GM23338 (cell line): ENCODE data around the gene PRELID3B. TPM values are rescaled to one million over a fixed set of nuclear protein-coding genes. Genes with fewer than 3 reads are reported as not detected.

ENCODE experiments used
- ATAC-seq: fragments of 200-7000 bp; cut with Tn5 transposase; 3 replicates; pipeline ENCODE4 v1.9.1; 2020
- DNase-seq: peaks from one replicate; pipeline ENCODE4 v3.0.0-alpha.2; 2015; ENCODE audit warnings: low spot score
- H2AFZ ChIP-seq: fragments of 200-600 bp; sonication (generic); 2 replicates; pipeline ENCODE4 v1.8.0; 2016; ENCODE audit warnings: antibody characterized with exemption, mild to moderate bottlenecking, moderate library complexity
- H3F3A ChIP-seq: fragments of 200-600 bp; sonication (generic); replicated peaks from 2 replicates; pipeline ENCODE4 v1.8.0; 2017; ENCODE audit warnings: antibody characterized with exemption, mixed run types, low read depth
- H3K27ac ChIP-seq: fragments of 200-600 bp; sonication (generic); 2 replicates; pipeline ENCODE4 v1.6.1; 2016; ENCODE audit warnings: low read depth
- H3K27me3 ChIP-seq: fragments of 200-600 bp; sonication (generic); 2 replicates; pipeline ENCODE4 v1.8.0; 2016; ENCODE audit warnings: mild to moderate bottlenecking, mixed run types, moderate library complexity; ENCODE audit not compliant: insufficient read depth
- H3K36me3 ChIP-seq: fragments of 200-600 bp; sonication (generic); 2 replicates; pipeline ENCODE4 v1.8.0; 2016; ENCODE audit warnings: mild to moderate bottlenecking; ENCODE audit not compliant: insufficient read depth
- H3K4me1 ChIP-seq: fragments of 200-600 bp; sonication (generic); 2 replicates; pipeline ENCODE4 v1.8.0; 2016; ENCODE audit warnings: mild to moderate bottlenecking, moderate library complexity; ENCODE audit not compliant: insufficient read depth
- H3K4me2 ChIP-seq: fragments of 200-600 bp; sonication (generic); 2 replicates; pipeline ENCODE4 v1.7.1; 2017; ENCODE audit warnings: mixed run types
- H3K4me3 ChIP-seq: fragments of 200-600 bp; sonication (generic); 2 replicates; pipeline ENCODE4 v1.6.1; 2016; ENCODE audit warnings: mixed run types
- H3K79me2 ChIP-seq: fragments of 200-600 bp; sonication (generic); replicated peaks from 2 replicates; pipeline ENCODE4 v1.8.0; 2017; ENCODE audit warnings: mild to moderate bottlenecking; ENCODE audit not compliant: insufficient read depth
- H3K9me2 ChIP-seq: fragments of 200-600 bp; sonication (generic); 2 replicates; pipeline ENCODE4 v1.8.0; 2017; ENCODE audit not compliant: insufficient read depth
- H4K20me1 ChIP-seq: fragments of 200-600 bp; sonication (generic); replicated peaks from 2 replicates; pipeline ENCODE4 v1.8.0; 2017; ENCODE audit warnings: mild to moderate bottlenecking; ENCODE audit not compliant: insufficient read depth
- H3K27ac Mint-ChIP-seq: 2 replicates; pipeline ENCODE4 v1.8.0; 2020; ENCODE audit warnings: inconsistent platforms, mild to moderate bottlenecking, moderate library complexity, mixed read lengths
- H3K27me3 Mint-ChIP-seq: 3 replicates; pipeline ENCODE4 v1.8.0; 2022; ENCODE audit warnings: low read depth, mild to moderate bottlenecking, moderate library complexity, mixed read lengths, inconsistent platforms; ENCODE audit not compliant: insufficient read depth, poor library complexity
- H3K36me3 Mint-ChIP-seq: 3 replicates; pipeline ENCODE4 v1.8.0; 2021; ENCODE audit warnings: low read depth, mild to moderate bottlenecking, inconsistent platforms, moderate library complexity, mixed read lengths
- H3K4me1 Mint-ChIP-seq: 3 replicates; pipeline ENCODE4 v1.8.0; 2020; ENCODE audit warnings: mild to moderate bottlenecking, inconsistent platforms, mixed read lengths
- H3K4me3 Mint-ChIP-seq: 3 replicates; pipeline ENCODE4 v1.8.0; 2021; ENCODE audit warnings: moderate library complexity, mild to moderate bottlenecking, inconsistent platforms, mixed read lengths
- H3K9me3 Mint-ChIP-seq: 3 replicates; pipeline ENCODE4 v1.8.0; 2020; ENCODE audit warnings: moderate library complexity, mild to moderate bottlenecking, inconsistent platforms, mixed read lengths
- CREB1 ChIP-seq: fragments of 250-450 bp; sonication (Bioruptor Pico); IDR thresholded peaks from 2 replicates; pipeline ENCODE4 v1.5.0; 2020; ENCODE audit warnings: low read depth, mild to moderate bottlenecking, moderate library complexity
- CTCF ChIP-seq, 2 experiments: fragments of 200-600 bp in 1 of 2; sonication (generic) in 1 of 2; conservative IDR thresholded peaks; 2 replicates each; pipeline versions ENCODE4 v1.5.1 to v1.6.1; 2016 to 2017; ENCODE audit warnings: antibody characterized with exemption in 2 of 2, low read depth in 2 of 2, mild to moderate bottlenecking in 2 of 2, moderate library complexity in 1 of 2
- EZH2 ChIP-seq: fragments of 200-600 bp; sonication (generic); IDR thresholded peaks from one replicate; pipeline ENCODE4 v1.8.0; 2017; ENCODE audit warnings: antibody characterized with exemption, mild to moderate bottlenecking, low read depth; ENCODE audit not compliant: unreplicated experiment
- EZH2phosphoT487 ChIP-seq: fragments of 200-600 bp; sonication (generic); IDR thresholded peaks from one replicate; pipeline ENCODE4 v1.8.1; 2018; ENCODE audit warnings: antibody characterized with exemption; ENCODE audit not compliant: unreplicated experiment
- REST ChIP-seq: IDR thresholded peaks from one replicate; pipeline ENCODE4 v1.6.1; 2018; ENCODE audit warnings: antibody characterized with exemption; ENCODE audit not compliant: unreplicated experiment
- STAT1 ChIP-seq: IDR thresholded peaks from one replicate; pipeline ENCODE4 v1.6.1; 2016; ENCODE audit warnings: antibody characterized with exemption; ENCODE audit not compliant: unreplicated experiment
- ZNF114 ChIP-seq: fragments of 250-450 bp; sonication (Bioruptor Pico); IDR thresholded peaks from 2 replicates; pipeline ENCODE4 v1.5.0; 2020; ENCODE audit warnings: mild to moderate bottlenecking, moderate library complexity
- ZNF331 ChIP-seq: fragments of 250-450 bp; sonication (Bioruptor Pico); IDR thresholded peaks from 2 replicates; pipeline ENCODE4 v1.5.0; 2020; ENCODE audit warnings: low read depth, mild to moderate bottlenecking, moderate library complexity
- ZNF462 ChIP-seq: fragments of 250-450 bp; sonication (Bioruptor Pico); IDR thresholded peaks from 2 replicates; pipeline ENCODE4 v1.5.0; 2020; ENCODE audit warnings: mild to moderate bottlenecking, moderate library complexity
- polyA plus RNA-seq: library from polyadenylated mRNA; unstranded; fragments of >200 nt; fragmentation: Nextera tagmentation; extraction: Ambion mirVana; gene quantifications from 2 replicates; pipeline ENCODE4 v1.2.1, GENCODE V29; 2016
- total RNA-seq: library from RNA; depleted of rRNA; stranded (reverse); fragments of >200 nt; shearing (Covaris generic); gene quantifications from 2 replicates; pipeline ENCODE4 v1.2.3, GENCODE V29; 2014

PRELID3B gene
- total and polyA plus RNA-seq, 2 experiments from 2014 or later = 42.7 to 43.6 TPM

DNA sequence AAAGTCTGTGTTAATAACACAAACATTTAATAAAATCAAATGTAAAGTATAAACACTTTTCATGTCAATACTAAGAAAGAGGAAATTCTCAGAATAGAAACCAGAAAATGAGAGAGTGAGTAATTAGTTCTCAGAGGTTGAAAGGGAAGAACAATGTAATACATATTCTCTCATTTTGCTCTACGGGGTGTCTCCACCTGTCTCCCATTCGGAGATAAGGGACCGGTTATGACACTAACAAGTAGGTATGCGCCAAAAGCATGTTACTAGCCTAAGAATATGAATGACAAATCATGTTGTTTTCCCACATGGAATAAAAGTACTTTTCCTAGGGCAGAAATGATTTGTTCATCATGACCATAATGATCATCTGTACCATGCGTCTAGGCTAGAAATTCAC, 35.6 kb upstream of the PRELID3B start (continued):
- TF ChIP-seq ZNF462 (CRISPR knock-in tag) = no peak
- no peak for TF ChIP-seq CREB1 (CRISPR knock-in tag)
- TF ChIP-seq CTCF (conservative IDR thresholded peaks at IDR 0.05; ENCODE audit: low read depth in 2 of 2) = no peak
- TF ChIP-seq STAT1 = no peak
- no peak for TF ChIP-seq ZNF114 (CRISPR knock-in tag)
- no peak for TF ChIP-seq EZH2phosphoT487

DNA sequence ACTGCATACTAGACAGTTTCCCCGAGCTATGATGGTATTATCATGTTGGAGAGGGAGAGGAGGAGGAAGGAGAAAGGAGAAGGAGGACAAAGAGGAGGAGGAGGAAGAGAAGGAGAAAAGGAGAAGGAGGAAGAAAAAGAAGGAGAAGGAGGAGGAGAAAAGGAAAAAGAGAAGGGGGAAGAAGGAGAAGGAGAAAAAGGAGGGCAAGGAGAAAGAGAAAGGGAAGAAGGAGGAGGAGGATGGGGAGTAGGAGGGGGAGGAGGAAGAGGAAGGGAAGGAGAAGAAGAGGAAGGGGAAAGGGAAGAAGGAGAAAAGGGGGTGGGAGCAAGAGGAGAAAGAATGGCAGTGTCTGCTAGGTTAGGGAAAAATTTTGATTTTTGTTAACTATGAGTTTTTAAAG, 35.1 kb upstream of the PRELID3B start:
- H3K4me2 ChIP-seq = no peak overlapping the region
- DNase-seq (no peak), ATAC-seq (no peak)
- Mint-ChIP-seq H3K36me3 (no peaks in the 10 kb centered on the region), H3K4me3 (no peak overlapping the region), H3K4me1 (peaks cover 5% of the 10 kb centered on the region; the same call in 2 of the 3 replicates), H3K27me3 (peaks cover 3% of the 10 kb centered on the region), H3K27ac (no peak overlapping the region), H3K9me3 (no peaks in the 10 kb centered on the region)
- H3K4me1 ChIP-seq = no peaks in the 10 kb centered on the region
- no peaks in the 10 kb centered on the region for H3K36me3 ChIP-seq
- no peaks in the 10 kb centered on the region for H4K20me1 ChIP-seq
- no peak overlapping the region for H3K4me3 ChIP-seq
- no peaks in the 10 kb centered on the region for H3K79me2 ChIP-seq
- H2AFZ ChIP-seq = no peak overlapping the region
- no peaks in the 10 kb centered on the region for H3F3A ChIP-seq
- H3K27me3 ChIP-seq = no peaks in the 10 kb centered on the region
- TF ChIP-seq EZH2 (no peak), ZNF114 (CRISPR knock-in tag) (no peak), CTCF (conservative IDR thresholded peaks at IDR 0.05; ENCODE audit: low read depth in 2 of 2) (no peak), STAT1 (no peak), ZNF331 (CRISPR knock-in tag) (no peak), REST (no peak)
- no peaks in the 10 kb centered on the region for H3K9me2 ChIP-seq
- no peak overlapping the region for H3K27ac ChIP-seq
